ENCODE data around the gene LRRC74A.

Gene LRRC74A

DNA sequence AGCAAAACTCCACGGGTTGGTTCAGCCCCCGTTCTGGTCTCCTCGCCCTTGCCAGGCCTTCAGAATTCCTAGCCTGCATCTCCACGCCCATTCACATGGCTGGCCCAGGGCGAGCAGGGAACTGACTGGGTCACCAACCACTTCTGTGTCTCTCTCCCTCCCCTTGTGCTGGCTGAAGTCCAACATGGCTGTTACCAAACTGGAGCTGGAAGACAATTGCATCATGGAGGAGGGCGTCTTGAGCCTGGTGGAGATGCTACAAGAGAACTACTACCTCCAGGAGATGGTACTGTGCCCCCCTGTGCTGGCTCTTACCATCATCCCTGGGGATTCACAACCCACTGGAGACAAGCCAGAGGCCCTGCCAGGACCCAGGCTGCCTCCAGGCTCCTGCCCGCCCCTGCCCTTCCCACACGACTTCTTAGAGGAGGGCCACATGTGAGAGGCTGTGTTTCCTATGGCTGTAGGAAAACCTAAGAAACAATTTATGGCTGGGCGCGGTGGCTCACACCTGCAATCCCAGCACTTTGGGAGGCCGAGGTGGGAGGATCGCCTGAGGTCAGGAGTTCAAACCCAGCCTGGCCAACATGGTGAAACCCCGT, 9.9 kb downstream of the LRRC74A start:
- ATAC-seq: no peak
- TF ChIP-seq BACH2 (CRISPR knock-in tag; IDR thresholded peaks at IDR 0.05; ENCODE audit: borderline replicate concordance) (no peak), ESRRG (CRISPR knock-in tag; IDR thresholded peaks at IDR 0.05) (no peak), ZC3H10 (CRISPR knock-in tag; IDR thresholded peaks at IDR 0.05) (no peak), ZFP30 (CRISPR knock-in tag; IDR thresholded peaks at IDR 0.05) (no peak), TCF4 (CRISPR knock-in tag; IDR thresholded peaks at IDR 0.05; ENCODE audit: borderline replicate concordance) (no peak), ISL1 (CRISPR knock-in tag; IDR thresholded peaks at IDR 0.05) (no peak), ZNF70 (CRISPR knock-in tag; IDR thresholded peaks at IDR 0.05) (no peak), ARNTL (CRISPR knock-in tag; IDR thresholded peaks at IDR 0.05; ENCODE audit: borderline replicate concordance, low read depth) (no peak), TOX (CRISPR knock-in tag; IDR thresholded peaks at IDR 0.05; ENCODE audit: borderline replicate concordance) (no peak), GLIS3 (CRISPR knock-in tag; IDR thresholded peaks at IDR 0.05) (no peak), PPARA (CRISPR knock-in tag; IDR thresholded peaks at IDR 0.05; ENCODE audit: borderline replicate concordance) (no peak), SNAI2 (CRISPR knock-in tag; IDR thresholded peaks at IDR 0.05) (no peak), RARB (CRISPR knock-in tag; IDR thresholded peaks at IDR 0.05) (no peak), ZFP3 (CRISPR knock-in tag; IDR thresholded peaks at IDR 0.05) (no peak), ZNF565 (CRISPR knock-in tag; conservative IDR thresholded peaks at IDR 0.05; ENCODE audit: low read depth) (no peak), CSDC2 (CRISPR knock-in tag; IDR thresholded peaks at IDR 0.05) (no peak)
- TF ChIP-seq, protein P1, sequence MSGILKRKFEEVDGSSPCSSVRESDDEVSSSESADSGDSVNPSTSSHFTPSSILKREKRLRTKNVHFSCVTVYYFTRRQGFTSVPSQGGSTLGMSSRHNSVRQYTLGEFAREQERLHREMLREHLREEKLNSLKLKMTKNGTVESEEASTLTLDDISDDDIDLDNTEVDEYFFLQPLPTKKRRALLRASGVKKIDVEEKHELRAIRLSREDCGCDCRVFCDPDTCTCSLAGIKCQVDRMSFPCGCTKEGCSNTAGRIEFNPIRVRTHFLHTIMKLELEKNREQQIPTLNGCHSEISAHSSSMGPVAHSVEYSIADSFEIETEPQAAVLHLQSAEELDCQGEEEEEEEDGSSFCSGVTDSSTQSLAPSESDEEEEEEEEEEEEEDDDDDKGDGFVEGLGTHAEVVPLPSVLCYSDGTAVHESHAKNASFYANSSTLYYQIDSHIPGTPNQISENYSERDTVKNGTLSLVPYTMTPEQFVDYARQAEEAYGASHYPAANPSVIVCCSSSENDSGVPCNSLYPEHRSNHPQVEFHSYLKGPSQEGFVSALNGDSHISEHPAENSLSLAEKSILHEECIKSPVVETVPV (CRISPR knock-in tag; IDR thresholded peaks at IDR 0.05): no peak
- TF ChIP-seq, protein P2, sequence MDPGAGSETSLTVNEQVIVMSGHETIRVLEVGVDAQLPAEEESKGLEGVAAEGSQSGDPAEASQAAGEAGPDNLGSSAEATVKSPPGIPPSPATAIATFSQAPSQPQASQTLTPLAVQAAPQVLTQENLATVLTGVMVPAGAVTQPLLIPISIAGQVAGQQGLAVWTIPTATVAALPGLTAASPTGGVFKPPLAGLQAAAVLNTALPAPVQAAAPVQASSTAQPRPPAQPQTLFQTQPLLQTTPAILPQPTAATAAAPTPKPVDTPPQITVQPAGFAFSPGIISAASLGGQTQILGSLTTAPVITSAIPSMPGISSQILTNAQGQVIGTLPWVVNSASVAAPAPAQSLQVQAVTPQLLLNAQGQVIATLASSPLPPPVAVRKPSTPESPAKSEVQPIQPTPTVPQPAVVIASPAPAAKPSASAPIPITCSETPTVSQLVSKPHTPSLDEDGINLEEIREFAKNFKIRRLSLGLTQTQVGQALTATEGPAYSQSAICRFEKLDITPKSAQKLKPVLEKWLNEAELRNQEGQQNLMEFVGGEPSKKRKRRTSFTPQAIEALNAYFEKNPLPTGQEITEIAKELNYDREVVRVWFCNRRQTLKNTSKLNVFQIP (CRISPR knock-in tag; IDR thresholded peaks at IDR 0.05; ENCODE audit: borderline replicate concordance, low read depth): no peak
- TF ChIP-seq, protein P3, sequence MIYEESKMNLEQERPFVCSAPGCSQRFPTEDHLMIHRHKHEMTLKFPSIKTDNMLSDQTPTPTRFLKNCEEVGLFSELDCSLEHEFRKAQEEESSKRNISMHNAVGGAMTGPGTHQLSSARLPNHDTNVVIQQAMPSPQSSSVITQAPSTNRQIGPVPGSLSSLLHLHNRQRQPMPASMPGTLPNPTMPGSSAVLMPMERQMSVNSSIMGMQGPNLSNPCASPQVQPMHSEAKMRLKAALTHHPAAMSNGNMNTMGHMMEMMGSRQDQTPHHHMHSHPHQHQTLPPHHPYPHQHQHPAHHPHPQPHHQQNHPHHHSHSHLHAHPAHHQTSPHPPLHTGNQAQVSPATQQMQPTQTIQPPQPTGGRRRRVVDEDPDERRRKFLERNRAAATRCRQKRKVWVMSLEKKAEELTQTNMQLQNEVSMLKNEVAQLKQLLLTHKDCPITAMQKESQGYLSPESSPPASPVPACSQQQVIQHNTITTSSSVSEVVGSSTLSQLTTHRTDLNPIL (CRISPR knock-in tag; IDR thresholded peaks at IDR 0.05; ENCODE audit: low read depth): no peak
- TF ChIP-seq, protein P4, sequence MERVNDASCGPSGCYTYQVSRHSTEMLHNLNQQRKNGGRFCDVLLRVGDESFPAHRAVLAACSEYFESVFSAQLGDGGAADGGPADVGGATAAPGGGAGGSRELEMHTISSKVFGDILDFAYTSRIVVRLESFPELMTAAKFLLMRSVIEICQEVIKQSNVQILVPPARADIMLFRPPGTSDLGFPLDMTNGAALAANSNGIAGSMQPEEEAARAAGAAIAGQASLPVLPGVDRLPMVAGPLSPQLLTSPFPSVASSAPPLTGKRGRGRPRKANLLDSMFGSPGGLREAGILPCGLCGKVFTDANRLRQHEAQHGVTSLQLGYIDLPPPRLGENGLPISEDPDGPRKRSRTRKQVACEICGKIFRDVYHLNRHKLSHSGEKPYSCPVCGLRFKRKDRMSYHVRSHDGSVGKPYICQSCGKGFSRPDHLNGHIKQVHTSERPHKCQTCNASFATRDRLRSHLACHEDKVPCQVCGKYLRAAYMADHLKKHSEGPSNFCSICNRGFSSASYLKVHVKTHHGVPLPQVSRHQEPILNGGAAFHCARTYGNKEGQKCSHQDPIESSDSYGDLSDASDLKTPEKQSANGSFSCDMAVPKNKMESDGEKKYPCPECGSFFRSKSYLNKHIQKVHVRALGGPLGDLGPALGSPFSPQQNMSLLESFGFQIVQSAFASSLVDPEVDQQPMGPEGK (CRISPR knock-in tag; IDR thresholded peaks at IDR 0.05; ENCODE audit: borderline replicate concordance): no peak

DNA sequence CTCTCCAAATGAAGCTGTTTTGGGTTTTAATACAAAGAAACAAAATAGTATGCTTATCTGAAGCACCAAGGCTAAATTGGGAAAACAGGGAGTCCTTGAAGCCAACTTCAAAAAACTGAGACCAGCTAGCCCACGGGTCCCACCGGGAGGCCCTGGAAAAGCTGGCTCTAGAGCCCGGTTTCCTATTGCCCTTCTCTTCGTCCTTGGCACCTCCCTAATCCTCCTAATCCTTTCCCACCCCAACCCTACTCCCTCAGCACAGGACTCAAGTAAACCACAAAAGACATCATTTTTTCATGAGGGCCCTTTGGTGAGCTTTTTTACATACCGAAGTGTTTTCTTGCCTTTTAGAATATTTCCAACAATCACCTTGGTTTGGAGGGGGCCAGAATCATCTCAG, 11.3 kb downstream of the LRRC74A start:
- TF ChIP-seq ZNF70 (CRISPR knock-in tag; IDR thresholded peaks at IDR 0.05): no peak
- no peak for TF ChIP-seq TOX (CRISPR knock-in tag; IDR thresholded peaks at IDR 0.05; ENCODE audit: borderline replicate concordance)
- TF ChIP-seq ESRRG (CRISPR knock-in tag; IDR thresholded peaks at IDR 0.05): no peak
- no peak for TF ChIP-seq RARB (CRISPR knock-in tag; IDR thresholded peaks at IDR 0.05)
- TF ChIP-seq CSDC2 (CRISPR knock-in tag; IDR thresholded peaks at IDR 0.05): no peak
- no peak for TF ChIP-seq GLIS3 (CRISPR knock-in tag; IDR thresholded peaks at IDR 0.05)
- TF ChIP-seq, protein P2 (CRISPR knock-in tag; IDR thresholded peaks at IDR 0.05; ENCODE audit: borderline replicate concordance, low read depth): no peak
- TF ChIP-seq ARNTL (CRISPR knock-in tag; IDR thresholded peaks at IDR 0.05; ENCODE audit: borderline replicate concordance, low read depth): no peak
- no peak for TF ChIP-seq SNAI2 (CRISPR knock-in tag; IDR thresholded peaks at IDR 0.05)
- ATAC-seq: no peak

DNA sequence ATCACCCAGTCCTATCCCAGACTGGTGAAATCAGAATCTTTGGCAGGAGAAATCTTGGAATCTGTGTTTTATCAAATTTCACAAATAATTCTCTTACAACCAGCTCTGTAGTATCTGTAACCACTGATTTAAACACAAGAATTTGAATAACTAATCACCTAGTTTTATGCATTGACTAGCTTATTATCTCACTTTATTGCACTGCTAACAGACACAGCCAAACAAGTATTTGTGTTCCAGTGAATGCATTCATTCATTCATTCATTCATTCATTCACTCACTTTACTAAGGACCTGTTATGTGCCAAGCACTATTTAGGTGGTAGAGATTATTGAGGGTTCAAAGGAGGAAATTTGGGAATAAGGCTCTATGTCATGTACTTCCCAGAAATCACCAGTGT, 16.2 kb downstream of the LRRC74A start:
- ATAC-seq: no peak
- no peak for TF ChIP-seq GLIS3 (CRISPR knock-in tag; IDR thresholded peaks at IDR 0.05)
- TF ChIP-seq SNAI2 (CRISPR knock-in tag; IDR thresholded peaks at IDR 0.05): no peak
- no peak for TF ChIP-seq TOX (CRISPR knock-in tag; IDR thresholded peaks at IDR 0.05; ENCODE audit: borderline replicate concordance)
- no peak for TF ChIP-seq ZFP30 (CRISPR knock-in tag; IDR thresholded peaks at IDR 0.05)
- TF ChIP-seq RARB (CRISPR knock-in tag; IDR thresholded peaks at IDR 0.05): no peak
- TF ChIP-seq ZNF565 (CRISPR knock-in tag; conservative IDR thresholded peaks at IDR 0.05; ENCODE audit: low read depth): no peak
- no peak for TF ChIP-seq ISL1 (CRISPR knock-in tag; IDR thresholded peaks at IDR 0.05)
- TF ChIP-seq, protein P5, sequence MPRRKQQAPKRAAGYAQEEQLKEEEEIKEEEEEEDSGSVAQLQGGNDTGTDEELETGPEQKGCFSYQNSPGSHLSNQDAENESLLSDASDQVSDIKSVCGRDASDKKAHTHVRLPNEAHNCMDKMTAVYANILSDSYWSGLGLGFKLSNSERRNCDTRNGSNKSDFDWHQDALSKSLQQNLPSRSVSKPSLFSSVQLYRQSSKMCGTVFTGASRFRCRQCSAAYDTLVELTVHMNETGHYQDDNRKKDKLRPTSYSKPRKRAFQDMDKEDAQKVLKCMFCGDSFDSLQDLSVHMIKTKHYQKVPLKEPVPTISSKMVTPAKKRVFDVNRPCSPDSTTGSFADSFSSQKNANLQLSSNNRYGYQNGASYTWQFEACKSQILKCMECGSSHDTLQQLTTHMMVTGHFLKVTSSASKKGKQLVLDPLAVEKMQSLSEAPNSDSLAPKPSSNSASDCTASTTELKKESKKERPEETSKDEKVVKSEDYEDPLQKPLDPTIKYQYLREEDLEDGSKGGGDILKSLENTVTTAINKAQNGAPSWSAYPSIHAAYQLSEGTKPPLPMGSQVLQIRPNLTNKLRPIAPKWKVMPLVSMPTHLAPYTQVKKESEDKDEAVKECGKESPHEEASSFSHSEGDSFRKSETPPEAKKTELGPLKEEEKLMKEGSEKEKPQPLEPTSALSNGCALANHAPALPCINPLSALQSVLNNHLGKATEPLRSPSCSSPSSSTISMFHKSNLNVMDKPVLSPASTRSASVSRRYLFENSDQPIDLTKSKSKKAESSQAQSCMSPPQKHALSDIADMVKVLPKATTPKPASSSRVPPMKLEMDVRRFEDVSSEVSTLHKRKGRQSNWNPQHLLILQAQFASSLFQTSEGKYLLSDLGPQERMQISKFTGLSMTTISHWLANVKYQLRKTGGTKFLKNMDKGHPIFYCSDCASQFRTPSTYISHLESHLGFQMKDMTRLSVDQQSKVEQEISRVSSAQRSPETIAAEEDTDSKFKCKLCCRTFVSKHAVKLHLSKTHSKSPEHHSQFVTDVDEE (CRISPR knock-in tag; IDR thresholded peaks at IDR 0.05): no peak
- TF ChIP-seq ESRRG (CRISPR knock-in tag; IDR thresholded peaks at IDR 0.05): no peak
- no peak for TF ChIP-seq ZNF70 (CRISPR knock-in tag; IDR thresholded peaks at IDR 0.05)
- TF ChIP-seq, protein P1 (CRISPR knock-in tag; IDR thresholded peaks at IDR 0.05): no peak
- no peak for TF ChIP-seq ARNTL (CRISPR knock-in tag; IDR thresholded peaks at IDR 0.05; ENCODE audit: borderline replicate concordance, low read depth)
- TF ChIP-seq, protein P3 (CRISPR knock-in tag; IDR thresholded peaks at IDR 0.05; ENCODE audit: low read depth): no peak
- no peak for TF ChIP-seq ZFP3 (CRISPR knock-in tag; IDR thresholded peaks at IDR 0.05)

Measured in SK-N-SH treated with all-trans-retinoic acid at 6 μM for 48 hours (cell line).